Astrocyte of the cerebellum (primary cell): ENCODE measurements around the gene CAD.
"Not testable (repeated sequence)": the region's sequence is repeated elsewhere in the genome, so short reads cannot be mapped to it uniquely, and the experiment has no call there.

Source experiments
- DNase-seq: peaks from one replicate; pipeline ENCODE4 v3.0.0-alpha.2; 2011; ENCODE audit warnings: low read depth
- H3K4me3 ChIP-seq: 2 replicates; pipeline ENCODE4 v1.5.1; 2011; ENCODE audit warnings: mild to moderate bottlenecking, low read depth, low read length, moderate library complexity
- in situ Hi-C: cut with HindIII; loops from 2 replicates; pipeline ENCODE4 v1.10.0; 2017; ENCODE audit warnings: low sequenced_read_pairs
- TF ChIP-seq, protein P1 (sequence below): IDR thresholded peaks from 2 replicates; pipeline ENCODE4 v1.5.1; 2012; ENCODE audit warnings: low read length, low read depth, moderate library complexity, mild to moderate bottlenecking; ENCODE audit errors: missing control alignments

Gene CAD

DNA sequence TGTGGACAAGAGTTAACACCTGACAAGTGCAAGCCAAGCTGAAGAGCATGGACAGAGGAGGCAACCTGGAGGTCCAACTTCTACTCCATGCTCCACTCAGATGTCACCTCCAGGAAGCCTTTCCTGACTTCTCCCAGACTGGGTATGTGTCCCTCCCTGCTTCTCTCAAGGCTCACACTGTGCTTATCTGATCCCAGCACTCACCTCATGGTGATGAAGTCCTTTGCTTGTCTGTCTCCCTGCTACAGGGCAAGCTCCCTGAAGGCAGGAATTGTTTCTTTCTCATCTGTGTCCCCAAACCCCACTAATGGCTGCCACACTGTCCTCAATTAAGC, 48.3 kb downstream of the CAD start:
- DNase-seq, result no peak
- in situ Hi-C loops, result loop anchor here (5.0 kb wide), 1 partner anchor 143 kb away; the partner anchor contains the start of gene ABHD1
- TF ChIP-seq, protein P1, sequence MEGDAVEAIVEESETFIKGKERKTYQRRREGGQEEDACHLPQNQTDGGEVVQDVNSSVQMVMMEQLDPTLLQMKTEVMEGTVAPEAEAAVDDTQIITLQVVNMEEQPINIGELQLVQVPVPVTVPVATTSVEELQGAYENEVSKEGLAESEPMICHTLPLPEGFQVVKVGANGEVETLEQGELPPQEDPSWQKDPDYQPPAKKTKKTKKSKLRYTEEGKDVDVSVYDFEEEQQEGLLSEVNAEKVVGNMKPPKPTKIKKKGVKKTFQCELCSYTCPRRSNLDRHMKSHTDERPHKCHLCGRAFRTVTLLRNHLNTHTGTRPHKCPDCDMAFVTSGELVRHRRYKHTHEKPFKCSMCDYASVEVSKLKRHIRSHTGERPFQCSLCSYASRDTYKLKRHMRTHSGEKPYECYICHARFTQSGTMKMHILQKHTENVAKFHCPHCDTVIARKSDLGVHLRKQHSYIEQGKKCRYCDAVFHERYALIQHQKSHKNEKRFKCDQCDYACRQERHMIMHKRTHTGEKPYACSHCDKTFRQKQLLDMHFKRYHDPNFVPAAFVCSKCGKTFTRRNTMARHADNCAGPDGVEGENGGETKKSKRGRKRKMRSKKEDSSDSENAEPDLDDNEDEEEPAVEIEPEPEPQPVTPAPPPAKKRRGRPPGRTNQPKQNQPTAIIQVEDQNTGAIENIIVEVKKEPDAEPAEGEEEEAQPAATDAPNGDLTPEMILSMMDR, result no peak
- H3K4me3 ChIP-seq, result no peak overlapping the region

DNA sequence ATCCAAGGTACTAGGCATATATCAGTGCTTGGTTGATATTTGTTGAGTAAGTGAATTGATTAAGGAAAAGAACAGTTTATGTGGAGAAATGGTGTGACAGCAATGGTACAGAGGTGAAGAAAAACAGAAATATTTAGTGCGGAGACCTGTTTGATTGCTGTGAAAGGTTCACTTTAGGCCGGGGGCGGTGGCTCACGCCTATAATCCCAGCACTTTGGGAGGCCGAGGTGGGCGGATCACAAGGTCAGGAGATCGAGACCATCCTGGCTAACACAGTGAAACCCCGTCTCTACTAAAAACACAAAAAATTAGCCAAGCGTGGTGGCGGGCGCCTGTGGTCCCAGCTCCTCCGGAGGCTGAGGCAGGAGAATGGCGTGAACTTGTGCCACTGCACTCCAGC, 51.1 kb downstream of the CAD start:
- in situ Hi-C loops, result loop anchor here (5.0 kb wide), 1 partner anchor 146 kb away; the partner anchor contains the start of gene ABHD1
- H3K4me3 ChIP-seq, DNase-seq: not testable (repeated sequence)

DNA sequence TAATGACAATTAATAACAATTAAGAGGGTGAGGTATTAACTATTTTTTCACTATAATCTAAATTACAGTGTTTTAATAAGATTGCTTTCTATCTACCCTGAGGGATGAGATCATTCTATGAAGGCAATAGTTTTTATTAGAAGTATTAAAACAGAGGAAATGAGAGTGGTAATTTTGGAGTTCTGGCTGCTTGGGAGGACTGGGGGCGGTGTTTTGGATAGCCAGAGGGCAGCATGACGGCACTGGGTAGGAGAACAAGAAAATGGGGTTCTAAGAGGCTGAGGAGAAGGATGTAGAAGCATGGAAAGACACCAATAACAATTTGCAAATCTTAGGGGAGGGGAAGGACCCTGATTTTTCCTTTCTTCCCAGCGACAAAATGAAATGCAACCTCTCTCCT, 53.0 kb downstream of the CAD start:
- TF ChIP-seq, protein P1, result no peak
- no peak overlapping the region for H3K4me3 ChIP-seq
- in situ Hi-C loops, result no loop called here
- DNase-seq, result no peak

DNA sequence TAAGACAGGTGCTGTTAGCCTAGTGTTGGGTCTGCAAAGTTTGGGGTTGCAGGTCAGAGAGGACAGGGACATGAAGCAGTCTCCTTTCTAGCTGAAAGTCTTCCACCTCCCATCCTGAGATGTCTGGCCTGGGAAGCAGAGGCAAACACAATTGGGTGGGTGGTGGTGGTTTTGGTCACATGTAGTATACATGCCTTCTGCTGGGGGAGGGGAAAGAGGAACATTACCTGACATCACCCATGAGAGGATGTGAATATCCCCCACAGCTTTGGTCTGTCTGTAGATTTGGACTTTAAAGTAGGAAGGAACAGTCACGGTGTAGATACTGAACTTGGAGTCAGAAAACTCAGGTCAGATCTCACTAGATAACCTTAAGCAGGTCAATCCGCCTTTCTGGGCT, 53.5 kb downstream of the CAD start:
- in situ Hi-C loops, result no loop called here
- no peak overlapping the region for H3K4me3 ChIP-seq
- no peak for DNase-seq
- TF ChIP-seq, protein P1, result no peak

DNA sequence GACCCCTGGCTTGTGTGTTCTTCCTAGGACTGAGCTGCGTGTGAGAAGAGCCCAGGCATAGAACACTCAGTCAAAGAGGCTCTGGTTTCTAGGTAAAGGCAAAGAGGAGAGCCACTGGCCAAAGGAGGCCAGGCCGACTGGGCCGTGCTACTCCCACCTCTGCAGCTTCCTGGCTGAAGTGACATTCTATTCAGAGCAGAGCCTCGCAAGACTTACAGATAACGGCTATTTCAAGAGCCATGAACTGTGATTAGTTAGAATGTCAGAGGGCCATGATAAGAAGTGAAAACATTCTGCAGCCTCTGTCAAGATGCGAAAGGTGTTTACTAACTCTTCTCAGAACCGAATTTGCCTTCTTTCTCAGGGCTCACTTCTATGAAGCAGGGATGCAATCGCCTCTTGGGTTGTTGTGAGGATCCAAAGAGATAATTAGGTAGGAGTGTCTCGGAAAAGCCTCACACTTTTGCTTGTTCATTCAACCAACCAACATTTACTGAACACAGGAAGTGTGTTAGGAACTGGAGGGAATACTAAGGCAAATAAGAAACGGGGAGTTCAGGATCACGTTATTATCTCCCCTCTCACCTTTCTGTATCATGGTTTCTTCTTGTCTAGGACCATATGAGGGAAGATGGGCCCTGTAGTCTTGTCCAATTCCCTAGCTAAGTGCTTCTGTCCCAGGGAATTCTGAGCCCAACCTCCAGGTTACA, 54.6 kb downstream of the CAD start:
- TF ChIP-seq, protein P1, result no peak
- DNase-seq, result no peak
- in situ Hi-C loops, result no loop called here
- no peak overlapping the region for H3K4me3 ChIP-seq

DNA sequence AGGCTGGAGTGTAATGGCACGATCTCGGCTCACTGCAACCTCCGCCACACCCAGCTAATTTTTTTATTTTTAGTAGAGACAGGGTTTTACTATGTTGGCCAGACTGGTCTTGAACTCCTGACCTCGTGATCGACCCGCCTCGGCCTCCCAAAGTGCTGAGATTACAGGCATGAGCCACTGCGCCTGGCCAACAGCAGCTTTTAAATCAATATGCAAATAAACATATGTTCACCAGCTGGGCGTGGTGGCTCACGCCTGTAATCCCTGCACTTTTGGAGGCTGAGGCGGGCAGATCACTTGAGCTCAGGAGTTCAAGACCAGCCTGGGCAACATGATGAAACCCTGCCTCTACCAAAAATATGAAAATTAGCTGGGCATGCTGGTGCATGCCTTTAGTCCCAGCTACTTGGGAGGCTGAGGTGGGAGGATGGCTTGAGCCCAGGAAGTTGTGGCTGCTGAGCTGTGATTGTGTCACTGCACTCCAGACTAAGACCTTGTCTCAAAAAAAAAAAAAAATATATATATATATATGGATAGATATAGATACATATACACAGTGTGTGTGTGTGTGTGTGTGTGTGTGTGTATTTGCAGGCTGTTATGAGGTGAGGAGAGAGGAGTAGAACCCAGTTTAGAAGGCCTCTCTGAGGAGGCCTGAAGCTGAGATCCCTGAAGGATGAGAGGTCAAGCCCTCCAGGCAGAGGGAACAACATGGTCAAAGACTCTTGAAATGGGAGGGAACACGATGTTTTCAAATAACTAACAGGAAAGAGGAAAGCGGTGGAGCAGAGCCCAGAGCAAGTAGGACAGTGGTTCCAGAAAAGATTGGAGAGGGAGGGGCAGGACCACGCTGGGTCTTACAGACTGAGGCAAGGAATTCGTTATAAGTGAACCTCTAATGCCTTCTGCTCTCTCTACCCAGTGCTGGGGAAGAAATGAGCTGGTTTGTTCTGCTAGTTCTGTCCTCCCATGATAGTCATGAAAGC, 55.7 kb downstream of the CAD start:
- DNase-seq, in situ Hi-C loops, H3K4me3 ChIP-seq: not testable (repeated sequence)

DNA sequence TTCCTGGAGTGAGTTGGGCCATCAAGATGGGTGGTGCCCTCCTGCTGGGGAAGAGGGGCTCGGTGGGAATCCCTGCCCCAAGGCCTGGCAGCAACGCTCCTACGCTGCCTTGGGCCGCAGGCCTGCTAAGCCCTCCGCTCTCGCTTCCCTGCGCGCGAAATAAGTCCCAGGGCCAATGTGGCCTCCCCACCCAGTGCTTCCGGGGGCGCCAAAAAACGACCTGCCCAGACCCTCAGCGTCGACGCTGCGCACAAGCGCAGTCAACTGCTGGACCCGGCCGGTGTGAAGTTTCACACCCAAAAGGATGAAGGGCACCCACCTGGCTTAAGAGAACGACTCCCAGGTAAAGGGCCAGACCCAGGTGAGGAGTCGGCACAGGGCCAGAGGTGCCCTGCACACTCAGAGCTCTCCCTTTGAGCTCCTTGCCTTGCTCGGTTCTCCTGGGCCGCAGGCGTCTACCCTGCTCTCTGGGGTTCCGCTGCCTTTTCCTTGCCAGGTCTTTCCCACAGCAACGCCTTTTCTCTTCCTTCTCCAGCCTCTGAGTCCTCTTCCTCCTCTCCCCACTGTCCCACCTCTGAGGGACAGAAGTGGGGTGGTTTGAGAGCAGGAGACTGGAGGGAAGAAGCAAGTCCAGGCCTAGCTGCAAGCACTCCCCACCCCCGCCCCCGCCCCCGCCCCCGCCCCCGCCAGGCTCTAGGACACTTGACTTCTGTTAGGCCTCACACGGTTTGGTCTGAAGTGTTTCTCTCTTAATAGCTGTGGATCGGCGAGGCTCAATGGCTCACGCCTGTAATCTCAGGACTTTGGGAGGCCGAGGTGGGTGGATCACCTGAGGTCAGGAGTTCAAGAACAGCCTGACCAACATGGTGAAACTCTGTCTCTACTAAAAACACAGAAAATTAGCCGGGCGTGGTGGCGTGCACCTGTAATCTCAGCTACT, 58.3 kb downstream of the CAD start, which contains the start of gene DNAJC5G:
DNAJC5G (plus strand) TSS at position 223 of the 940 bp plus-strand sequence. CDS start 1,296 bp downstream, outside the sequence.
- in situ Hi-C loops, result no loop called here
- no peak for DNase-seq
- no peak within 1 kb of the TSS for H3K4me3 ChIP-seq
- TF ChIP-seq, protein P1, result no peak
